Heart left ventricle (tissue), 16 donors: Measurements from ENCODE around the gene RIOK3. TPM values are rescaled to one million over a fixed set of nuclear protein-coding genes. Genes with fewer than 3 reads are reported as not detected.

Experiments
- ATAC-seq, 4 donors: fragments of 200-7000 bp; cut with Tn5 transposase; one replicate each; pipeline ENCODE4 v1.9.1; 2020 to 2022; ENCODE audit warnings: moderate library complexity in 4 of 4, mild to moderate bottlenecking in 3 of 4, moderate number of reproducible peaks in 1 of 4
- DNase-seq, 5 donors: peaks; one replicate each; pipeline ENCODE4 v3.0.0-alpha.2; 2020
- H3K27ac ChIP-seq, 12 donors: fragments of 200-600 bp; sonication (generic) in 4 of 12; one replicate each; pipeline versions ENCODE4 v1.5.0 to v1.8.0; 2016 to 2022; ENCODE audit warnings: mild to moderate bottlenecking in 2 of 12
- H3K27me3 ChIP-seq, 9 donors: fragments of 200-600 bp; sonication (generic) in 2 of 9; one replicate each; pipeline versions ENCODE4 v1.5.1 to v1.8.0; 2016 to 2022; ENCODE audit warnings: mild to moderate bottlenecking in 3 of 9
- H3K36me3 ChIP-seq, 9 donors: fragments of 200-600 bp; sonication (generic) in 2 of 9; one replicate each; pipeline versions ENCODE4 v1.5.0 to v1.8.0; 2018 to 2022; ENCODE audit warnings: mild to moderate bottlenecking in 2 of 9
- H3K4me1 ChIP-seq, 12 donors: fragments of 200-600 bp; sonication (generic) in 4 of 12; one replicate each; pipeline versions ENCODE4 v1.5.0 to v1.8.0; 2016 to 2022; ENCODE audit warnings: mild to moderate bottlenecking in 3 of 12
- H3K4me3 ChIP-seq, 12 donors: fragments of 200-600 bp; sonication (generic) in 4 of 12; one replicate each; pipeline versions ENCODE4 v1.5.0 to v1.8.0; 2017 to 2022; ENCODE audit warnings: mild to moderate bottlenecking in 9 of 12, moderate library complexity in 4 of 12
- H3K9me3 ChIP-seq, 12 donors: fragments of 200-600 bp; sonication (generic) in 4 of 12; one replicate each; pipeline versions ENCODE4 v1.5.0 to v1.8.0; 2016 to 2022; ENCODE audit warnings: mild to moderate bottlenecking in 1 of 12
- CTCF ChIP-seq, 12 donors: fragments of 200-600 bp; sonication (generic) in 4 of 12; IDR thresholded peaks; one replicate each; pipeline versions ENCODE4 v1.5.0 to v1.8.0; 2018 to 2022; ENCODE audit warnings: antibody characterized with exemption in 12 of 12, mild to moderate bottlenecking in 5 of 12
- POLR2A ChIP-seq, 2 donors: fragments of 450-650 bp; IDR thresholded peaks; one replicate each; pipeline ENCODE4 v1.6.1; 2017; ENCODE audit warnings: antibody characterized with exemption in 2 of 2, mild to moderate bottlenecking in 2 of 2, moderate library complexity in 2 of 2
- WGBS, 4 donors: extraction: QIAGEN DNeasy Blood & Tissue Kit in 2 of 4; methylation state at CpG; one replicate each; pipeline versions ENCODE4 v1.1.5 to v1.1.7; 2013 to 2018; 5-methylcytosine and 5-hydroxymethylcytosine counted together
- intact Hi-C, 10 donors: fragments of 100-400 bp; cut with DNase I; formaldehyde crosslinking; loops; one replicate each; pipeline versions ENCODE4 v1.11.1 to v1.14.2; 2022
- polyA plus RNA-seq, 2 donors: library from polyadenylated mRNA; stranded (reverse); fragments of 200-250 nt; gene quantifications; one replicate each; pipeline ENCODE4 v1.2.3, GENCODE V29; 2013
- total RNA-seq, 9 donors: library from RNA; depleted of rRNA in 2 of 9; stranded (reverse); fragments of >200 nt in 2 of 9; fragmentation: NEBNext Ultra II Directional in 3 of 9; extraction: Animal tissue kit (Norgen Biotek cat#: 25700) in 3 of 9; gene quantifications; one replicate each; pipeline versions ENCODE4 v1.1.0 to v1.2.4, GENCODE V29; 2016 to 2023
- donor health status: ischemic (EF 13 %, LVEDD 7.1; RV severe dilation, severe dysfunction).
- donor health status: healthy with polysubstance abuse.
- donor health status: DM: no; HTN: yes; CAD: no.
- donor health status: DM: no; HTN: no; CAD: no.
- donor health status: ischemic (EF 25% LVEDD 6.9; RV normal size, moderate dysfunction).
- donor health status: ischemic (EF 25% LVEDD 5.7; RV mildly dilated, moderate dysfunction).
- donor health status: healthy.
- donor health status: DM: yes; HTN: yes; CAD: no.
- donor health status: ischemic (EF 35%, LVEDD 5.7; RV mildly dilated, moderate dysfunction).
- donor health status: nonischemic (EF 11% LVEDD 7.7; RV severe dilation, severe dysfunction).
- donor health status: DM: yes; HTN: yes; CAD: no.
- donor health status: PGD.
- donor health status: ischemic (EF 29% LVEDD 5.4; RV normal size, mild dysfunction).
- donor health status: nonischemic (EF 23%, LVEDD 6.1; RV moderate dilation, normal function).

The RIOK3 gene
- total and polyA plus RNA-seq, 11 donors = 32.3 to 76.2 (median 51.1) TPM

DNA sequence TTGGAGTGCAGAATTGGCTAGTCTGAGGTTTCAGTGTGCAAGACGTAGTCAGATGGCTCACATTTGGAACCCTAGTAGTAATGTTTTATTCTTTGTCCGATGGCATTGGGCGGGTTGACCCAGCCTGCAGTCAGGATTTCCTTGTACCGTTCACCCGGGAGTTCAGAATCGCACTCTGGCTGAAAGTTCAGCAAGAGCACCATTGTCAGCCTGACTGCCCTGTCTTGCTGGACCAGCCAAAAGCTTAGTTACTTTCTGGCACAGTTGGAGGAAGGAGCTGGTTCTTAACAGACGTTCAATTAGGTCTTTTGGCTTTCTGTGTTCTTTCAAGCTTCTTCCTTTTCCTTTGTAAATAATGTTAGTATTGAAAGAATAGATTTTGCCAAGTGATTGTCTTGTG, 68.8 kb downstream of the RIOK3 start:
- intact Hi-C loops = loop anchor here in 2 of 10 donors (5.0 to 10.0 kb wide), 2 partner anchors 180 to 293 kb away; no protein-coding TSS in a partner anchor

DNA sequence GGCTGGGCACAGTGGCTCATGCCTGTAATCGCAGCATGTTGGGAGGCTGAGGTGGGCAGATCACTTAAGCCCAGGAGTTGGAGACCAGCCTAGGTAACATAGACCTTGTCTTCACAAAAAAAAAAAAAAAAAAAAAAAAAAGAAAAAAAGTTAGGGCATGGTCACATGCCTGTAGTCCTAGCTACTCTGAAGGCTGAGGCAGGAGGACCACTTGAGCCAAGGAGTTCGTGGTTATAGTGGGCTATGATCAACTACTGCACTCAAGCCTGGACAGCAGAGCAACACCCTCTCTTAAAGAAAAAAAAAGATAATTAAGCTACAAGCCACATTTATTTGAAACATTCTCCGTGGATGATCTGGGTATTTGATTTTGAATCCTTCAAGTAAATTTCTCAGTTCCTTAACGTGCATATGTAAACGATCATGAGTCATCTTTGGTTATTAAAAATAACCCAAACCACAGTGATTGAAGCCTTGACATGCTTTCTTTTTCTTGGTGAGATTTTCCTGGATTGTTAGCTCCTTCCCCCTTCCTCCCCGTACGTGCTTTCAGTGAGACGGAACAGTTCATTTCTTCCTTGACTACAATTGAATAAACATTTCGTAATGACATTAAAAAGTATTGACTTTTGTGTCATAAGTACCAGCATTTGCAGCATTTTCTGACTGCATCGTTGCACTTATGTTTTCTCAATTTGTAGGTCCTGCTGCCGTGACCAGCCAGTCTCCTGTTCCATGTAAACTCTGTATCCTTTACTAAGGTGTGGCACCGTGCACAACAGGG, 70.5 kb downstream of the RIOK3 start:
- DNase-seq (no peak), ATAC-seq (no peak)
- intact Hi-C loops = loop anchor here in 2 of 10 donors (5.0 to 10.0 kb wide), 2 partner anchors 179 to 291 kb away; no protein-coding TSS in a partner anchor
- Histone ChIP-seq H3K4me3 (no peak overlapping the region), H3K27ac (no peak overlapping the region), H3K36me3 (peaks cover 0 to 100% (median 96%) of the 10 kb centered on the region in 9 donors), H3K4me1 (peaks cover 0 to 18% (median 0%) of the 10 kb centered on the region in 12 donors), H3K9me3 (no peaks in the 10 kb centered on the region), H3K27me3 (no peaks in the 10 kb centered on the region)
- 90 to 93% (median 91%) methylated on average over 12 of the region's 12 CpGs for WGBS, 4 donors
- no peak for TF ChIP-seq POLR2A (IDR thresholded peaks at IDR 0.05)
- TF ChIP-seq CTCF (IDR thresholded peaks at IDR 0.05) = no peak

More for the DNA sequence above, 68.8 kb downstream of the RIOK3 start:
- Histone ChIP-seq H3K27me3 (no peaks in the 10 kb centered on the region), H3K9me3 (no peaks in the 10 kb centered on the region), H3K4me1 (peaks cover 0 to 10% (median 0%) of the 10 kb centered on the region in 12 donors), H3K27ac (peak overlapping the region in 2 of 12 donors; percentile 17 to 38), H3K4me3 (no peak overlapping the region), H3K36me3 (peaks cover 0 to 100% (median 96%) of the 10 kb centered on the region in 9 donors)
- 58 to 76% (median 68%) methylated on average over 7 of the region's 7 CpGs for WGBS, 4 donors
- peak in 2 of 4 donors; percentile 36 to 59 for ATAC-seq
- TF ChIP-seq CTCF (IDR thresholded peaks at IDR 0.05) (no peak), POLR2A (IDR thresholded peaks at IDR 0.05) (no peak)
- DNase-seq = no peak

GRCh38 chr18:23524213-23524707, 71.2 kb downstream of the RIOK3 start:
- H3K9me3 ChIP-seq = no peaks in the 10 kb centered on the region
- no peak overlapping the region for H3K27ac ChIP-seq
- peaks cover 0 to 100% (median 96%) of the 10 kb centered on the region in 9 donors for H3K36me3 ChIP-seq
- 93 to 95% (median 94%) methylated on average over 14 of the region's 14 CpGs for WGBS, 4 donors
- no peaks in the 10 kb centered on the region for H3K27me3 ChIP-seq
- no peak for TF ChIP-seq POLR2A (IDR thresholded peaks at IDR 0.05)
- no peak for TF ChIP-seq CTCF (IDR thresholded peaks at IDR 0.05)
- ATAC-seq (no peak), DNase-seq (no peak)
- peaks cover 0 to 24% (median 0%) of the 10 kb centered on the region in 12 donors for H3K4me1 ChIP-seq
- intact Hi-C loops = loop anchor here in 2 of 10 donors (5.0 to 10.0 kb wide), 2 partner anchors 178 to 291 kb away; no protein-coding TSS in a partner anchor
- no peak overlapping the region for H3K4me3 ChIP-seq

DNA sequence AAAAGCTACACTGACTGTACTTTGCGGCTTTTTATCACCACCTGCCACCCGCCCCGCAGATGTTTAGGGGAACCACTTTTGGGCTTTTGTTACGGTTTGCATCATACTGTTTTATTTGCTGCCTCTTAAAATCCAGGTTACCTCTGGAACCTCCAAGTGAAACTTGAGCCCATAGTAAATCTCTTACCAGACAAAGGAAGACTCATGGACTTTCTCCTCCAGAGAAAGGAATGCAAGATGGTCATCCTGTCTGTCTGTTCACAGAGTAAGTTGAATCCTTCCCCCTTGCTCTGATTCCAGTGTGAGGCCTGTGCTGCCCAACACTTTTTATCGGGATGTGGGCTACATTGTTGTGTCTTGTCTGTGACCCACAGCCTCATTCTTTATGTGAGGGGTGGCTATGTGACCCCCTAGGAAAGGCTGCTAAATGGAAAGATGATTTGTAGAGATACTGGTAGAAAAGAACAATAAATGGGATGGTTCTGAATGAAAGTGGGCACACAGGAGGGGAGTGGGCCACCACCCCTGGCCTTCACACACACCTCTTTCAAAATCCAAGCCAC, 73.5 kb downstream of the RIOK3 start:
- intact Hi-C loops = loop anchor here in 1 of 10 donors (10.0 kb wide), 1 partner anchor 288 kb away; no protein-coding TSS in a partner anchor
- Histone ChIP-seq H3K27me3 (no peaks in the 10 kb centered on the region), H3K27ac (no peak overlapping the region), H3K4me1 (peaks cover 0 to 38% (median 0%) of the 10 kb centered on the region in 12 donors), H3K9me3 (no peaks in the 10 kb centered on the region), H3K4me3 (no peak overlapping the region), H3K36me3 (peaks cover 0 to 100% (median 96%) of the 10 kb centered on the region in 9 donors)
- no peak for ATAC-seq
- TF ChIP-seq CTCF (IDR thresholded peaks at IDR 0.05) (no peak), POLR2A (IDR thresholded peaks at IDR 0.05) (no peak)
- whole genome bisulfite sequencing, 4 donors = 95 to 98% (median 97%) methylated on average over 5 of the region's 5 CpGs
- no peak for DNase-seq
